TTC549 (cell line): ENCODE results near the gene ARHGEF1.
"Not testable (repeated sequence)": the region's sequence is repeated elsewhere in the genome, so short reads cannot be mapped to it uniquely, and the experiment has no call there.

ENCODE experiments used
- FAIRE-seq: peaks from 2 replicates; lab custom pipeline; 2012; peaks lifted over from hg19 to GRCh38; lab: Jason Lieb, UNC

ARHGEF1 gene

GRCh38 chr19:41905273-41906002, 22.5 kb downstream of the ARHGEF1 start:
- FAIRE-seq = no peak

GRCh38 chr19:41906271-41906670, 23.3 kb downstream of the ARHGEF1 start:
- FAIRE-seq = no peak

GRCh38 chr19:41906916-41907680, 24.1 kb downstream of the ARHGEF1 start:
- FAIRE-seq = no peak

- no peak for FAIRE-seq
These were observed 25.1 kb downstream of the ARHGEF1 start for GRCh38 chr19:41907994-41908615.

GRCh38 chr19:41908724-41909464, 25.9 kb downstream of the ARHGEF1 start:
- FAIRE-seq = no peak

GRCh38 chr19:41909706-41910105, 26.7 kb downstream of the ARHGEF1 start:
- FAIRE-seq = no peak

GRCh38 chr19:41910240-41910991, 27.4 kb downstream of the ARHGEF1 start:
- no peak for FAIRE-seq

GRCh38 chr19:41910992-41911888, 28.3 kb downstream of the ARHGEF1 start:
- no peak for FAIRE-seq

- FAIRE-seq = no peak
These were observed 29.1 kb downstream of the ARHGEF1 start for GRCh38 chr19:41911889-41912731.

- FAIRE-seq = no peak
These were observed 30.0 kb downstream of the ARHGEF1 start for GRCh38 chr19:41912899-41913537.

GRCh38 chr19:41913538-41914423, 30.8 kb downstream of the ARHGEF1 start:
- FAIRE-seq = no peak

GRCh38 chr19:41914424-41914834, 31.4 kb downstream of the ARHGEF1 start:
- not testable (repeated sequence) for FAIRE-seq

- no peak for FAIRE-seq
These were observed 32.2 kb downstream of the ARHGEF1 start for GRCh38 chr19:41915021-41915775.

- FAIRE-seq = no peak
These were observed 32.9 kb downstream of the ARHGEF1 start for GRCh38 chr19:41915776-41916414.

- FAIRE-seq = no peak
These were observed 34.7 kb downstream of the ARHGEF1 start for GRCh38 chr19:41917676-41918075.

- FAIRE-seq = no peak
These were observed 35.1 kb downstream of the ARHGEF1 start for GRCh38 chr19:41918095-41918494.
